Measurements from ENCODE around the gene ENO1.

GRCh38 chr1:8821084-8821483 is 57.4 kb downstream of the ENO1 start:
- TF ChIP-seq, protein P1, sequence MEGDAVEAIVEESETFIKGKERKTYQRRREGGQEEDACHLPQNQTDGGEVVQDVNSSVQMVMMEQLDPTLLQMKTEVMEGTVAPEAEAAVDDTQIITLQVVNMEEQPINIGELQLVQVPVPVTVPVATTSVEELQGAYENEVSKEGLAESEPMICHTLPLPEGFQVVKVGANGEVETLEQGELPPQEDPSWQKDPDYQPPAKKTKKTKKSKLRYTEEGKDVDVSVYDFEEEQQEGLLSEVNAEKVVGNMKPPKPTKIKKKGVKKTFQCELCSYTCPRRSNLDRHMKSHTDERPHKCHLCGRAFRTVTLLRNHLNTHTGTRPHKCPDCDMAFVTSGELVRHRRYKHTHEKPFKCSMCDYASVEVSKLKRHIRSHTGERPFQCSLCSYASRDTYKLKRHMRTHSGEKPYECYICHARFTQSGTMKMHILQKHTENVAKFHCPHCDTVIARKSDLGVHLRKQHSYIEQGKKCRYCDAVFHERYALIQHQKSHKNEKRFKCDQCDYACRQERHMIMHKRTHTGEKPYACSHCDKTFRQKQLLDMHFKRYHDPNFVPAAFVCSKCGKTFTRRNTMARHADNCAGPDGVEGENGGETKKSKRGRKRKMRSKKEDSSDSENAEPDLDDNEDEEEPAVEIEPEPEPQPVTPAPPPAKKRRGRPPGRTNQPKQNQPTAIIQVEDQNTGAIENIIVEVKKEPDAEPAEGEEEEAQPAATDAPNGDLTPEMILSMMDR (IDR thresholded peaks at IDR 0.05; ENCODE audit: control extremely low read depth in 1 of 3, insufficient read depth in 1 of 3, low read depth in 1 of 3, low read length in 3 of 3) = no peak
- TF ChIP-seq EZH2 (IDR thresholded peaks at IDR 0.05; ENCODE audit: low read depth, low read length, severe bottlenecking) (no peak), SP1 (IDR thresholded peaks at IDR 0.05; ENCODE audit: low read depth, low read length) (no peak)

Data from H1 (cell line).